Measurements from ENCODE around the gene NTN3.

The NTN3 gene

GRCh38 chr16:2481676-2482075 lies 10.6 kb downstream of the NTN3 start:
- TF ChIP-seq CTCF (IDR thresholded peaks at IDR 0.05; ENCODE audit: control insufficient read depth, extremely low read depth, insufficient read depth) = no peak
- no peak overlapping the region for H3K4me3 ChIP-seq (ENCODE audit: low read depth, low read length)
- no peak for DNase-seq (ENCODE audit: low read depth)

DNA sequence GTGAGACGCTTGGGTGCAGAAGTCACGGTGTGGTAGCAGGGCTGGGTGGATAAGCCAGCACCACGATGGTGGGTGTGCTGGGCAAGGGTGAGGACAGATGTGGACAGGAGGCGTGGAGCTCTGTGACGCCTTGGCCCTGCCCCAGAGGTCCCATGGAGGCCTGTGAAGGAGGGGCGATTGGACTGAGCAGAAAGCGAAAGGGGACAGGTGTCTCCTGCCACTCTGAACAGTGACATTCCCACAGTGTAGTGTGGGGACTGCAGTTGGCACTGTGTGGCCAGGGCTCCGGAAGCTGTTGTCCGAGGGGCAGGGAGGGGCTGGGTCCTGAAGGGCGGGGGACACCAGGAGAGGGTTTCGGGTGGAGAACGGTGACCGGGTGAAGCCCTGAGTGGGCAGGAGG lies 11.2 kb downstream of the NTN3 start:
- TF ChIP-seq CTCF (IDR thresholded peaks at IDR 0.05; ENCODE audit: control insufficient read depth, extremely low read depth, insufficient read depth) = no peak
- DNase-seq (ENCODE audit: low read depth) = no peak
- no peak overlapping the region for H3K4me3 ChIP-seq (ENCODE audit: low read depth, low read length)

GRCh38 chr16:2482708-2483534 lies 11.8 kb downstream of the NTN3 start:
- TF ChIP-seq CTCF (IDR thresholded peaks at IDR 0.05; ENCODE audit: control insufficient read depth, extremely low read depth, insufficient read depth) = no peak
- H3K4me3 ChIP-seq (ENCODE audit: low read depth, low read length) = no peak overlapping the region
- no peak for DNase-seq (ENCODE audit: low read depth)

GRCh38 chr16:2483939-2484897 lies 13.1 kb downstream of the NTN3 start:
- TF ChIP-seq CTCF (IDR thresholded peaks at IDR 0.05; ENCODE audit: control insufficient read depth, extremely low read depth, insufficient read depth) = no peak

GRCh38 chr16:2484898-2485508 lies 13.9 kb downstream of the NTN3 start:
- no peak for DNase-seq (ENCODE audit: low read depth)
- no peak for TF ChIP-seq CTCF (IDR thresholded peaks at IDR 0.05; ENCODE audit: control insufficient read depth, extremely low read depth, insufficient read depth)
- H3K4me3 ChIP-seq (ENCODE audit: low read depth, low read length) = no peak overlapping the region

More at GRCh38 chr16:2483939-2484897, 13.1 kb downstream of the NTN3 start:
- H3K4me3 ChIP-seq (ENCODE audit: low read depth, low read length) = no peak overlapping the region
- DNase-seq (ENCODE audit: low read depth) = no peak

GRCh38 chr16:2485811-2486507 lies 14.9 kb downstream of the NTN3 start:
- no peak for DNase-seq (ENCODE audit: low read depth)
- no peak for TF ChIP-seq CTCF (IDR thresholded peaks at IDR 0.05; ENCODE audit: control insufficient read depth, extremely low read depth, insufficient read depth)
- H3K4me3 ChIP-seq (ENCODE audit: low read depth, low read length) = no peak overlapping the region
